Suprapubic skin (tissue), 4 donors: Measurements from ENCODE around the gene STPG1. TPM values are rescaled to one million over a fixed set of nuclear protein-coding genes. Genes with fewer than 3 reads are reported as not detected.
A peak's percentile ranks its signal among the peaks of the same experiment; 100 is the strongest.
"Not testable (repeated sequence)": the region's sequence is repeated elsewhere in the genome, so short reads cannot be mapped to it uniquely, and the experiment has no call there.

Experiments
- DNase-seq, 2 donors: peaks; one replicate each; pipeline ENCODE4 v3.0.0-alpha.2; 2019; ENCODE audit warnings: low spot score in 2 of 2
- H3K27ac ChIP-seq: fragments of 200-600 bp; sonication (generic); one replicate; pipeline ENCODE4 v1.5.1; 2019
- H3K27me3 ChIP-seq: fragments of 200-600 bp; sonication (generic); one replicate; pipeline ENCODE4 v1.5.1; 2019
- H3K36me3 ChIP-seq: fragments of 200-600 bp; sonication (generic); one replicate; pipeline ENCODE4 v1.5.1; 2019
- H3K4me1 ChIP-seq: fragments of 200-600 bp; sonication (generic); one replicate; pipeline ENCODE4 v1.5.1; 2019
- H3K4me3 ChIP-seq: fragments of 200-600 bp; sonication (generic); one replicate; pipeline ENCODE4 v1.5.1; 2019; ENCODE audit warnings: mild to moderate bottlenecking
- H3K9me3 ChIP-seq: fragments of 200-600 bp; sonication (generic); one replicate; pipeline ENCODE4 v1.5.1; 2019
- EP300 ChIP-seq: sonication (generic); formaldehyde crosslinking; IDR thresholded peaks from one replicate; pipeline ENCODE4 v1.6.1; 2017; ENCODE audit warnings: antibody characterized with exemption
- POLR2A ChIP-seq, 2 donors: fragments of 450-650 bp; IDR thresholded peaks; one replicate each; pipeline ENCODE4 v1.6.1; 2017; ENCODE audit warnings: antibody characterized with exemption in 2 of 2, mild to moderate bottlenecking in 2 of 2, moderate library complexity in 2 of 2
- POLR2AphosphoS5 ChIP-seq, 3 donors: sonication (generic); formaldehyde crosslinking; IDR thresholded peaks; one replicate each; pipeline ENCODE4 v1.6.1; 2017; ENCODE audit warnings: antibody characterized with exemption in 3 of 3
- WGBS: methylation state at CpG from one replicate; pipeline ENCODE4 v1.1.5; 2018; 5-methylcytosine and 5-hydroxymethylcytosine counted together
- total RNA-seq, 4 donors: library from RNA; depleted of rRNA; stranded (reverse); fragments of >200 nt; gene quantifications; one replicate each; pipeline ENCODE4 v1.1.0, GENCODE V29; 2016
- TF ChIP-seq, protein P1 (sequence below), 2 donors: fragments of 200-600 bp in 1 of 2; fragments of 450-650 bp in 1 of 2; sonication (generic) in 1 of 2; IDR thresholded peaks; one replicate each; pipeline ENCODE4 v1.5.1; 2016 to 2019; ENCODE audit warnings: antibody characterized with exemption in 2 of 2, mild to moderate bottlenecking in 1 of 2, moderate library complexity in 1 of 2

Gene STPG1, protein sequence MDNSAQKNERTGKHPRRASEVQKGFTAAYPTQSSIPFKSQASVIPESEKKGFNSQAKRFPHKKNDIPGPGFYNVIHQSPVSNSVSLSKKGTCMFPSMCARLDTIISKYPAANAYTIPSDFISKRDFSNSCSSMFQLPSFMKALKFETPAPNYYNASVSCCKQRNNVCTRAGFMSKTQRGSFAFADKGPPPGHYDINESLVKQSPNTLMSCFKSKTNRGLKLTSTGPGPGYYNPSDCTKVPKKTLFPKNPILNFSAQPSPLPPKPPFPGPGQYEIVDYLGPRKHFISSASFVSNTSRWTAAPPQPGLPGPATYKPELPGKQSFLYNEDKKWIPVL
- 1 to 10 TPM; 7.2 to 8.5 (median 7.8) TPM for total RNA-seq

DNA sequence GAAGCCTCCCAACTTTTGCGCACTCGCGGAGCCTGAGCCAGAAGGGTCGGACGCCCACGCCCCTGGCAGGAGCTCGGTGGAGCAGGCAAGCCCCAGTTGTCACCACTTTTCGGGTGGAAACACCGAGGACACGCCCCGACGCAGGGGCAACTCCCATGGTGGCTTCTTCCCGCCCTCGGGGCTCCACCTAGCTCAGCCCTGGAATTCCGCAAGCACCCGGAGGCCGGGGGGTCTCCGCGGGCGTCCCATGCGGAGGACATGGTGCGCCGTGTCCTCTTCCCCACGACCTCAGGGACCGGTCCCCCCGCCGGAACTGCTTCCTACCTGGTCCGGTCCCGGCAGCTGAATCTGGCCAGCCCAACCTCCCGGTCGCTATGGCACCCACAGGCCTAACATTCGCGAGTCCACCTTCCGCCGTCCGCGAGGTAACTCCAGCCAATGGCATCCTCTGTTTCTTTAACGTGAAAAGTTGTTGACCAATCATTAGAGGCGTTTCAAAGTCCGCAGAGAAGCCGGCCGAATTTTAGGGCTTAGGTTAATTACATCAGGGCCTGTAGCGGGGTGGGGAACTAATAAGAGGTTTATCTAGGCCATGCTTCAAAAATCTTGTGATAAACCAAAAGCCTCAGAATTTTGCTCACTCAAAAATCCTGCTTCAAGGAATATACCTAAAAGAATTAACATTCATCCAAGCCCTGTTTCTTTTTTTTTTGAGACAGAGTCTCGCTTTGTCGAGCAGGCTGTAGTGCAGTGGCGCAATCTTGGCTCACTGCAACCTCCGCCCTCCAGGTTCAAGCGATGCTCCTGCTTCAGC lies at the start of gene STPG1:
Gene STPG1 (minus strand): TSS at position 433 of the 814 bp plus-strand sequence. CDS start 12,394 bp downstream, outside the sequence.
- WGBS: 7% methylated on average over 24 of the region's 48 CpGs
- DNase-seq: peak; percentile 88 to 91
- Histone ChIP-seq H3K4me3 (peak within 1 kb of the TSS; percentile 65), H3K27ac (peak within 1 kb of the TSS; percentile 73), H3K4me1 (peaks cover 59% of the 10 kb centered on the region), H3K27me3 (no peaks in the 10 kb centered on the region), H3K9me3 (no peaks in the 10 kb centered on the region), H3K36me3 (no peaks in the 10 kb centered on the region)
- no peak for TF ChIP-seq POLR2A (IDR thresholded peaks at IDR 0.05)
- TF ChIP-seq POLR2AphosphoS5 (IDR thresholded peaks at IDR 0.05): peak in 1 of 3 donors; percentile 62

DNA sequence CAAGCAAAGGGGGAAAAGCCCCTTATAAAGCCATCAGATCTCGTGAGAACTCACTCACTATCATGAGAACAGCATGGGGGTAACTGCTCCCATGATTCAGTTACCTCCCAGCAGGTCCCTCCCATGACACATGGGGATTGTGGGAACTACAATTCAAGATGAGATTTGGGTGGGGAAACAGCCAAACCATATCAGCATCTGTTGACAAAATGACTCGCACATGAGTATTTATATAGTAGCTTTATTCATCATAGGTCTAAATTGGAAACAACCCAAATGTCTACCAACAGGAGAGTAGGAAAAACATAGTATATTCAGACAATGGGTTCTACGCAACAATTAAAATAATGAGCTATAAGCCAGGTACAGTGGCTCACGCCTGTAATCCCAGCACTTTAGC lies 48.5 kb upstream of the STPG1 start:
- 87% methylated on average over 4 of the region's 4 CpGs for WGBS
- not testable (repeated sequence) for H3K27ac ChIP-seq, H3K27me3 ChIP-seq, H3K9me3 ChIP-seq, H3K4me1 ChIP-seq, H3K4me3 ChIP-seq, DNase-seq
- H3K36me3 ChIP-seq: peaks cover 72% of the 10 kb centered on the region

DNA sequence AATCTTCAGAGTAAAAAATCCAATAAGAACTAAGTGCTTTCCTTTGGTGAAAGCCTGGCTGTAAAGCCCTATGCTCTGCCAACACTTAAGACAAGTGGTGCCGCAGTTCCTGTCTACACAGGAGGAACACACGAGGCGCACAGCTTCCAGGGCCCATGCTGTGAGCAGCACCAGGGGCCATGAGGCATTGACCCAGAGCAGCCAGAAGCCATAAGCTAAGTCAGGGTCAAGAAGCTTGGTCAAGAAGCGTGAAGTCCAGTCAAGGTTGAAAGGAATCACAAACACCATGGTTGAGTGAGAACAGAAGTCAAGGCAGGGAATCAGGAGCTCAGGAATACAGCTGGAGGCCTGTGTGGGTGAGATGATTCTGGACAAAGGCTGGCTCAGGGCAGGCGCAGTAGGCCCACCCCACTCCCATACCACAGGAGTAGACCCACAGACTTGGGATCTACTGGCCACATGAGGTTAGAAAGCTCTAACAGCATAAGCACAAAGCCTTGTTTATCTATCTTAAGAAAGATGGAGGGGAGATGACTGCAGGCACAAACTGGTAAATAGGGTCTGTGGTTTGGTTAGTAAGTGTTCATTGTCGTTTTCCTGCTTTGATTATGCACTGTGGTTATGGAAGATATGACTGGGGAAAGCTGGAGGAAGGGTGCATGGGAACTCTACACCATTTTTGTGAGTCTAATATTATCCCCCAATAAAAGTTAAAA lies 46.1 kb upstream of the STPG1 start:
- Histone ChIP-seq H3K4me3 (no peak overlapping the region), H3K27me3 (no peaks in the 10 kb centered on the region), H3K36me3 (peaks cover 74% of the 10 kb centered on the region), H3K9me3 (no peaks in the 10 kb centered on the region), H3K4me1 (no peaks in the 10 kb centered on the region), H3K27ac (no peak overlapping the region)
- TF ChIP-seq POLR2A (IDR thresholded peaks at IDR 0.05): no peak
- no peak for TF ChIP-seq POLR2AphosphoS5 (IDR thresholded peaks at IDR 0.05)
- TF ChIP-seq, protein P1, sequence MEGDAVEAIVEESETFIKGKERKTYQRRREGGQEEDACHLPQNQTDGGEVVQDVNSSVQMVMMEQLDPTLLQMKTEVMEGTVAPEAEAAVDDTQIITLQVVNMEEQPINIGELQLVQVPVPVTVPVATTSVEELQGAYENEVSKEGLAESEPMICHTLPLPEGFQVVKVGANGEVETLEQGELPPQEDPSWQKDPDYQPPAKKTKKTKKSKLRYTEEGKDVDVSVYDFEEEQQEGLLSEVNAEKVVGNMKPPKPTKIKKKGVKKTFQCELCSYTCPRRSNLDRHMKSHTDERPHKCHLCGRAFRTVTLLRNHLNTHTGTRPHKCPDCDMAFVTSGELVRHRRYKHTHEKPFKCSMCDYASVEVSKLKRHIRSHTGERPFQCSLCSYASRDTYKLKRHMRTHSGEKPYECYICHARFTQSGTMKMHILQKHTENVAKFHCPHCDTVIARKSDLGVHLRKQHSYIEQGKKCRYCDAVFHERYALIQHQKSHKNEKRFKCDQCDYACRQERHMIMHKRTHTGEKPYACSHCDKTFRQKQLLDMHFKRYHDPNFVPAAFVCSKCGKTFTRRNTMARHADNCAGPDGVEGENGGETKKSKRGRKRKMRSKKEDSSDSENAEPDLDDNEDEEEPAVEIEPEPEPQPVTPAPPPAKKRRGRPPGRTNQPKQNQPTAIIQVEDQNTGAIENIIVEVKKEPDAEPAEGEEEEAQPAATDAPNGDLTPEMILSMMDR (IDR thresholded peaks at IDR 0.05): no peak
- no peak for TF ChIP-seq EP300
- 93% methylated on average over 6 of the region's 6 CpGs for WGBS
- no peak for DNase-seq

DNA sequence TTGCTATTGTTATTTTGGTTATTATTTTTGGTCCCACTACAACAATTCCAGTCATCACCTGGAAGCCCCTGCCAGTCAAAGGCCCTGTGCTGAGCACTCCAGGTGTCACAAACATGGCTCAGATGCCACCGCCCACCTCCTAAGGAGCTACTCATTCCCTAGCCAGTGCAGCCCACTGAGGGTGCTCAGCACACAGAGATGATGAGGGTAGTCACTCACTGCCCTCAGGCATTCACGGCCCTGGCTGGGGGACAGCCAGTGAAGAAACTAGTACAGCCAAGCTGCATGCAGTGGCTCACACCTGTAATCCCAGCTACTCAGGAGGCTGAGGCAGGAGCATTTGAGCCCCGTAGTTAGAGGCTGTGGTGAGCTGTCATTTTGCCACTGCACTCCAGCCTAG lies 44.3 kb upstream of the STPG1 start:
- TF ChIP-seq EP300 (no peak), POLR2AphosphoS5 (IDR thresholded peaks at IDR 0.05) (no peak), POLR2A (IDR thresholded peaks at IDR 0.05) (no peak)
- TF ChIP-seq, protein P1 (IDR thresholded peaks at IDR 0.05): no peak
- no peaks in the 10 kb centered on the region for H3K4me1 ChIP-seq
- H3K36me3 ChIP-seq: peaks cover 75% of the 10 kb centered on the region
- no peaks in the 10 kb centered on the region for H3K27me3 ChIP-seq
- DNase-seq: peak in 1 of 2 donors; percentile 45
- H3K27ac ChIP-seq: no peak overlapping the region
- no peak overlapping the region for H3K4me3 ChIP-seq
- no peaks in the 10 kb centered on the region for H3K9me3 ChIP-seq
- 98% methylated on average over 3 of the region's 3 CpGs for WGBS

DNA sequence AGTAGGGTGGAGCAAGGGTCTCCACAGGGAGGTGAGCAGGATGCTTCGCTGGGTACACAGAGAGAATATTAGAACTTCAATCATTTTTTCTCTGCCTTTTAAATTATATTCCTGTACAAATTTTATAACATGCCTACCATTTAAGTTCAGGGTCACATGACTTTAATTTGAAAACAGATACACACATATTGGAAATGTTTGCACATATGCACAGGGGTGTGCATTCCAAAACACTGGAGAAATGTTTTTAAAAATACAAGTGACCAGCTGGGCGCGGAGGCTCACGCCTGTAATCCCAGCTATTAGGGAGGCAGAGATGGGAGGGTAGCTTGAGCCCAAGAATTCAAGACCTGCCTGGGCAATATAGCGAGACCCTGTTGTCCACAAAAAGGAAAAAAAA lies 41.7 kb upstream of the STPG1 start:
- no peaks in the 10 kb centered on the region for H3K9me3 ChIP-seq
- no peak overlapping the region for H3K4me3 ChIP-seq
- DNase-seq: no peak
- WGBS: 97% methylated on average over 5 of the region's 5 CpGs
- no peaks in the 10 kb centered on the region for H3K4me1 ChIP-seq
- H3K27me3 ChIP-seq: no peaks in the 10 kb centered on the region
- H3K27ac ChIP-seq: no peak overlapping the region
- TF ChIP-seq EP300 (no peak), POLR2AphosphoS5 (IDR thresholded peaks at IDR 0.05) (no peak), POLR2A (IDR thresholded peaks at IDR 0.05) (no peak)
- TF ChIP-seq, protein P1 (IDR thresholded peaks at IDR 0.05): no peak
- peaks cover 84% of the 10 kb centered on the region for H3K36me3 ChIP-seq
